AG04450 (cell line): ENCODE measurements around the gene VPS4B. TPM values are rescaled to one million over a fixed set of nuclear protein-coding genes. Genes with fewer than 3 reads are reported as not detected.

Experiments used
- CTCF ChIA-PET: fragments of 300-600, 350-600 bp; formaldehyde crosslinking; extraction: SDS; loops from one replicate; lab custom pipeline; 2022; ENCODE audit warnings: antibody characterized with exemption, inconsistent platforms; lab: Charles Lee
- POLR2A ChIA-PET: fragments of 350-600 bp; formaldehyde crosslinking; extraction: SDS; loops from one replicate; lab custom pipeline; 2021; ENCODE audit warnings: antibody characterized with exemption, inconsistent platforms; lab: Yijun Ruan, JAX
- DNase-seq: peaks from one replicate; pipeline ENCODE4 v3.0.0-alpha.2; 2011; ENCODE audit warnings: low read depth, low spot score
- H3K27ac ChIP-seq: one replicate; pipeline ENCODE4 v1.5.1; 2012; ENCODE audit warnings: low read depth, low read length, control low read depth
- H3K27me3 ChIP-seq: one replicate; pipeline ENCODE4 v1.6.0; 2012; ENCODE audit warnings: low read length; ENCODE audit not compliant: control insufficient read depth, insufficient read depth
- H3K4me3 ChIP-seq: 2 replicates; pipeline ENCODE4 v1.5.1; 2011; ENCODE audit warnings: mild to moderate bottlenecking, low read depth, low read length, control low read depth
- H3K9me3 ChIP-seq: 2 replicates; pipeline ENCODE4 v1.5.1; 2012; ENCODE audit warnings: low read length; ENCODE audit not compliant: control insufficient read depth, insufficient read depth
- polyA plus RNA-seq: library from polyadenylated mRNA; depleted of rRNA; stranded (reverse); fragments of >200 nt; gene quantifications from 2 replicates; pipeline ENCODE4 v1.2.3, GENCODE V29; 2011
- TF ChIP-seq, protein P1 (sequence below): IDR thresholded peaks from 2 replicates; pipeline ENCODE4 v1.5.1; 2011; ENCODE audit warnings: low read depth, low read length, control low read depth, inconsistent platforms

VPS4B gene
- polyA plus RNA-seq, 1 experiment, result 34.3 TPM

DNA sequence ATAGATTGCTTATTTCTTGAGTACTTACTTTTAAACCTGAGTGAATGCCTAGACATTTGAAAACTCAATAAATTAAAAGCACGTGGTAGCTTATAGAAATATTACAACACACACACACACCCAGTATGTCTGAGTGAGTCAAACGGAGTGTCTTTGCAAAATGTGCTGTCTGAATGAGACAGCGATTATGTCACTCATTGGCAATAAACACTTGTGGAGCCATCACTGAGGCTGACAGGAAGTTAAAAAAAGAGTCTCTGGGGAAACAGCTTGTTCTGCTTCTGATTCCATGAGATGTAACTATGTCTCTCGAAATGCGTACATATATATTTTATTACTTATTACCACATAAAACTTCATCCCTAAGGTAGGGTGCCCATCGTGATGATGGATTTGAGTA, 22.3 kb upstream of the VPS4B start:
- H3K4me3 ChIP-seq, result no peak overlapping the region
- DNase-seq, result no peak
- ChIA-PET CTCF (interaction anchor here (0.5 to 1.1 kb wide), 4 partner anchors 102 to 460 kb away, joined by 3 to 4 read pairs (median 3); no protein-coding TSS in a partner anchor), POLR2A (no interaction called here)
- no peak overlapping the region for H3K27ac ChIP-seq
- H3K9me3 ChIP-seq, result no peaks in the 10 kb centered on the region
- peaks cover 4% of the 10 kb centered on the region for H3K27me3 ChIP-seq
- TF ChIP-seq, protein P1, sequence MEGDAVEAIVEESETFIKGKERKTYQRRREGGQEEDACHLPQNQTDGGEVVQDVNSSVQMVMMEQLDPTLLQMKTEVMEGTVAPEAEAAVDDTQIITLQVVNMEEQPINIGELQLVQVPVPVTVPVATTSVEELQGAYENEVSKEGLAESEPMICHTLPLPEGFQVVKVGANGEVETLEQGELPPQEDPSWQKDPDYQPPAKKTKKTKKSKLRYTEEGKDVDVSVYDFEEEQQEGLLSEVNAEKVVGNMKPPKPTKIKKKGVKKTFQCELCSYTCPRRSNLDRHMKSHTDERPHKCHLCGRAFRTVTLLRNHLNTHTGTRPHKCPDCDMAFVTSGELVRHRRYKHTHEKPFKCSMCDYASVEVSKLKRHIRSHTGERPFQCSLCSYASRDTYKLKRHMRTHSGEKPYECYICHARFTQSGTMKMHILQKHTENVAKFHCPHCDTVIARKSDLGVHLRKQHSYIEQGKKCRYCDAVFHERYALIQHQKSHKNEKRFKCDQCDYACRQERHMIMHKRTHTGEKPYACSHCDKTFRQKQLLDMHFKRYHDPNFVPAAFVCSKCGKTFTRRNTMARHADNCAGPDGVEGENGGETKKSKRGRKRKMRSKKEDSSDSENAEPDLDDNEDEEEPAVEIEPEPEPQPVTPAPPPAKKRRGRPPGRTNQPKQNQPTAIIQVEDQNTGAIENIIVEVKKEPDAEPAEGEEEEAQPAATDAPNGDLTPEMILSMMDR, result no peak

DNA sequence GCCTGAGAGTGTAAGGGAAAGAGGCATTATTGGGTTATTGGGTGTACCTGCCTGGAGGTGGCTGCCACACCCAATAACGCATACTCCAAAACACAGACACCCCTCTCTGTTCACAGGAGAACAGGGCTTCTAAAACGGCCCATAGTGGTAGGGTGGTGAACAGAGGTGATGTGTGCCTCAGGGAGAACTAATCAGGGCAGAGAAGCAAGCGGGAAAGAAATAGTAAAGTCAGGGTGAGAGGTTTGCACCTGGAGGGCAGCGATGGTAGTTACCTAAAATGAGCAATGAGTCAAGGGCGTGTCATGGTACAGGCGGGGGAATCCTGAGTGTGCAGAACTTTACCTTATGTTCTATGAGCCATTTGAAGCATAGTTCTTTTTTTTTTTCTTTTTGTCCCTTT, 21.6 kb upstream of the VPS4B start:
- Histone ChIP-seq H3K9me3 (no peaks in the 10 kb centered on the region), H3K4me3 (no peak overlapping the region), H3K27me3 (peaks cover 4% of the 10 kb centered on the region), H3K27ac (no peak overlapping the region)
- TF ChIP-seq, protein P1, result no peak
- POLR2A ChIA-PET, result no interaction called here
- DNase-seq, result no peak
- CTCF ChIA-PET, result interaction anchor here (0.9 to 2.7 kb wide), 3 partner anchors 121 to 427 kb away, joined by 3 to 8 read pairs (median 3); no protein-coding TSS in a partner anchor

DNA sequence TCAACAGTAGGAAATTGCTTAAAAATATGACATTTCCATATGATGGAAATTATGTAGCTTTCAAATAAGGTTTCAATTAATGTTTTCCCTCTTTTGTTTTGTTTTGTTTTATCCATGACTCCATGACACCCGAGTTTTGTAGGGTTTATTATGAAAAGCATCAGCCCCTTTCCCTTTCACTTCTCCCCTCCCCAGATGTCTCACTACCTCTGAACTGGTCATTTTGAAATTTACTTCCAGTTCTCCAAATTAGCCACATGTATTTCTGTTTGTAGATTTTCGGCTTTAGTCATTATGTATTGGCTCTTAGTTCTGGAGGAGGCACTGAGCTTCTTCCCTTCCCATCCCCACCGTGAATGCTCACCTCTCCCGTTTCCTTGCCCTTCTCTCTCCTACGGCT, 18.6 kb upstream of the VPS4B start:
- TF ChIP-seq, protein P1, result no peak
- ChIA-PET CTCF (interaction anchor here (0.7 to 7.7 kb wide), 6 partner anchors 100 to 434 kb away, joined by 5 to 93 read pairs (median 9); no protein-coding TSS in a partner anchor), POLR2A (no interaction called here)
- H3K9me3 ChIP-seq, result no peaks in the 10 kb centered on the region
- DNase-seq, result no peak
- H3K27ac ChIP-seq, result no peak overlapping the region
- no peak overlapping the region for H3K4me3 ChIP-seq
- H3K27me3 ChIP-seq, result peaks cover 4% of the 10 kb centered on the region

DNA sequence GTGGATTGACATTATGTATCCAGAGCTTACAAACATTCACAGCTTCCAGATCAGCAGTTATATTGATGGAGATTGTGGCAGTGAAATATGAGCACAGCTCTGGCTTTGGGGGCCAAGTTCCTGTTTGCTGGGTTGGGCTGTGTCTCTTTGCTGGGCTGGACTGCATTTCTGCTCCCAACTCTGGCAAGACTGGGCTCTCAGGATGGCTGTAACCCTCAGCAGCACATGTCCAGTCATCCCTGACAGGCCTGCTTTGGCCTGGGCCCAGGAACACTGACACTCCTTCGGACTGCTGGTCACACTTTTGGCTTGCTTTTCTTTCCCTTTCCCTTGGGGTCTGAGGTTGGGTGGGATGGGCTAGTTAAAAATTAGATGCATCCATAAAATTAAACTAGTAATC, 17.9 kb upstream of the VPS4B start:
- no peak for DNase-seq
- TF ChIP-seq, protein P1, result no peak
- ChIA-PET POLR2A (no interaction called here), CTCF (interaction anchor here (1.2 to 7.7 kb wide), 14 partner anchors 12 to 434 kb away, joined by 3 to 93 read pairs (median 11); partner anchors contain the start of gene VPS4B)
- Histone ChIP-seq H3K27me3 (peaks cover 4% of the 10 kb centered on the region), H3K9me3 (no peaks in the 10 kb centered on the region), H3K4me3 (no peak overlapping the region), H3K27ac (no peak overlapping the region)

DNA sequence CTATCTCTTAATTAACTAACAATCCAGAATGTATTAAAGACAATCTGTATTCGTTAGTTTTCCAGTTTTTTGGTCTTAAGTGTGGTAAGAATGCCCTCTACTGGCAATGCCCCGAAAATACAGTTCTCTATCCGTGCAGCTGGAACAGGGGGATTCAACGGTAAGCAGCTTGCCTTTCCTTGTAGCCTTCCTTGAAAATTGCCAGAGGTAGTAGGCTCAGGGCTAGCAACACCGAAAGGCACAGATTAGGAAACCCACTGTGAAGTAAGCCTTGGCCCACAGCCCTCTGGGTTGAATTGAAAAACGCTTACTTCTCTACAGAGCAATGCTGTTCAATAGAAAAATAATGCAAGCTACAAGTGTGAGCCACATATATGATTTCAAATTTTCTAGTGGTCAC, 17.1 kb upstream of the VPS4B start:
- ChIA-PET CTCF (interaction anchor here (0.6 to 7.7 kb wide), 50 partner anchors 8 to 853 kb away, joined by 3 to 93 read pairs (median 4); partner anchors contain the start of genes BCL2 and VPS4B), POLR2A (interaction anchor here (1.2 kb wide), 1 partner anchor 72 kb away, joined by 3 read pairs; no protein-coding TSS in a partner anchor)
- TF ChIP-seq, protein P1, result peak; percentile 88
- Histone ChIP-seq H3K4me3 (no peak overlapping the region), H3K9me3 (no peaks in the 10 kb centered on the region), H3K27me3 (peaks cover 6% of the 10 kb centered on the region), H3K27ac (no peak overlapping the region)
- DNase-seq, result peak; percentile 48
